ENCODE measurements around the gene IRF5. TPM values are rescaled to one million over a fixed set of nuclear protein-coding genes. Genes with fewer than 3 reads are reported as not detected.

Gene IRF5
- total RNA-seq, 1 donor from 2014 or later, result 3.9 TPM

GRCh38 chr7:128922496-128923410 is 15.0 kb upstream of the IRF5 start:
- Mint-ChIP-seq H3K9me3 (ENCODE audit: unreplicated experiment) (no peaks in the 10 kb centered on the region), H3K4me3 (ENCODE audit: unreplicated experiment) (no peak overlapping the region), H3K27me3 (ENCODE audit: unreplicated experiment) (peaks cover 11% of the 10 kb centered on the region), H3K36me3 (ENCODE audit: low read depth, unreplicated experiment) (no peaks in the 10 kb centered on the region), H3K27ac (ENCODE audit: unreplicated experiment) (no peak overlapping the region), H3K4me1 (ENCODE audit: unreplicated experiment) (peaks cover 4% of the 10 kb centered on the region)
- TF ChIP-seq CTCF (IDR thresholded peaks at IDR 0.05; ENCODE audit: unreplicated experiment), result no peak
- peak; percentile 1 for DNase-seq (ENCODE audit: low spot score)

GRCh38 chr7:128923411-128923800 is 14.3 kb upstream of the IRF5 start:
- no peak for TF ChIP-seq CTCF (IDR thresholded peaks at IDR 0.05; ENCODE audit: unreplicated experiment)
- H3K27me3 Mint-ChIP-seq (ENCODE audit: unreplicated experiment), result peaks cover 10% of the 10 kb centered on the region
- H3K27ac Mint-ChIP-seq (ENCODE audit: unreplicated experiment), result no peak overlapping the region
- H3K4me1 Mint-ChIP-seq (ENCODE audit: unreplicated experiment), result peaks cover 4% of the 10 kb centered on the region
- peaks cover 3% of the 10 kb centered on the region for H3K36me3 Mint-ChIP-seq (ENCODE audit: low read depth, unreplicated experiment)
- no peak overlapping the region for H3K4me3 Mint-ChIP-seq (ENCODE audit: unreplicated experiment)
- no peak for DNase-seq (ENCODE audit: low spot score)
- no peaks in the 10 kb centered on the region for H3K9me3 Mint-ChIP-seq (ENCODE audit: unreplicated experiment)

GRCh38 chr7:128924707-128925588 is 12.8 kb upstream of the IRF5 start:
- H3K9me3 Mint-ChIP-seq (ENCODE audit: unreplicated experiment), result no peaks in the 10 kb centered on the region
- DNase-seq (ENCODE audit: low spot score), result no peak
- no peak overlapping the region for H3K27ac Mint-ChIP-seq (ENCODE audit: unreplicated experiment)
- peaks cover 4% of the 10 kb centered on the region for H3K4me1 Mint-ChIP-seq (ENCODE audit: unreplicated experiment)
- peaks cover 3% of the 10 kb centered on the region for H3K36me3 Mint-ChIP-seq (ENCODE audit: low read depth, unreplicated experiment)
- no peak overlapping the region for H3K4me3 Mint-ChIP-seq (ENCODE audit: unreplicated experiment)
- TF ChIP-seq CTCF (IDR thresholded peaks at IDR 0.05; ENCODE audit: unreplicated experiment), result no peak
- peaks cover 8% of the 10 kb centered on the region for H3K27me3 Mint-ChIP-seq (ENCODE audit: unreplicated experiment)

GRCh38 chr7:128928159-128928813 is 9.4 kb upstream of the IRF5 start:
- no peak for TF ChIP-seq CTCF (IDR thresholded peaks at IDR 0.05; ENCODE audit: unreplicated experiment)
- H3K27ac Mint-ChIP-seq (ENCODE audit: unreplicated experiment), result peak overlapping the region; percentile 34
- H3K36me3 Mint-ChIP-seq (ENCODE audit: low read depth, unreplicated experiment), result peaks cover 3% of the 10 kb centered on the region
- peaks cover 10% of the 10 kb centered on the region for H3K27me3 Mint-ChIP-seq (ENCODE audit: unreplicated experiment)
- H3K4me1 Mint-ChIP-seq (ENCODE audit: unreplicated experiment), result peaks cover 2% of the 10 kb centered on the region
- no peak for DNase-seq (ENCODE audit: low spot score)
- no peaks in the 10 kb centered on the region for H3K9me3 Mint-ChIP-seq (ENCODE audit: unreplicated experiment)
- H3K4me3 Mint-ChIP-seq (ENCODE audit: unreplicated experiment), result no peak overlapping the region

All from endothelial cell (in vitro differentiated cells).